Stimulated activated naive B cell treated with anti-CD40 and anti-IgM and Interleukin-4, amounts not matched to agents 10 μg/mL and 1 μg/mL and 100 μg/mL, for 72 hours (primary cell): ENCODE measurements around the gene ASB18.

Experiments
- ATAC-seq, 2 donors: fragments of 150-1000 bp; cut with Tn5 transposase; replicated peaks; 2 replicates each; pipeline ENCODE4 v1.10.0; 2021; ENCODE audit warnings: moderate library complexity in 1 of 2
- DNase-seq: peaks from one replicate; pipeline ENCODE4 v3.0.0; 2021
- H3K27ac Mint-ChIP-seq: one replicate; pipeline ENCODE4 v1.8.0; 2022; ENCODE audit warnings: mild to moderate bottlenecking, mixed read lengths
- H3K27me3 Mint-ChIP-seq, 2 donors: one replicate each; pipeline ENCODE4 v1.8.0; 2022; ENCODE audit warnings: mixed read lengths in 2 of 2
- H3K36me3 Mint-ChIP-seq, 2 donors: one replicate each; pipeline ENCODE4 v1.8.0; 2022; ENCODE audit warnings: mixed read lengths in 2 of 2, mild to moderate bottlenecking in 1 of 2
- H3K4me1 Mint-ChIP-seq, 2 donors: one replicate each; pipeline ENCODE4 v1.8.0; 2022; ENCODE audit warnings: mixed read lengths in 2 of 2, mild to moderate bottlenecking in 1 of 2
- H3K4me3 Mint-ChIP-seq, 2 donors: one replicate each; pipeline ENCODE4 v1.8.0; 2022; ENCODE audit warnings: mild to moderate bottlenecking in 2 of 2, mixed read lengths in 2 of 2, moderate library complexity in 1 of 2
- H3K9me3 Mint-ChIP-seq, 2 donors: one replicate each; pipeline ENCODE4 v1.8.0; 2022; ENCODE audit warnings: mixed read lengths in 2 of 2, mild to moderate bottlenecking in 1 of 2

ASB18 gene

DNA sequence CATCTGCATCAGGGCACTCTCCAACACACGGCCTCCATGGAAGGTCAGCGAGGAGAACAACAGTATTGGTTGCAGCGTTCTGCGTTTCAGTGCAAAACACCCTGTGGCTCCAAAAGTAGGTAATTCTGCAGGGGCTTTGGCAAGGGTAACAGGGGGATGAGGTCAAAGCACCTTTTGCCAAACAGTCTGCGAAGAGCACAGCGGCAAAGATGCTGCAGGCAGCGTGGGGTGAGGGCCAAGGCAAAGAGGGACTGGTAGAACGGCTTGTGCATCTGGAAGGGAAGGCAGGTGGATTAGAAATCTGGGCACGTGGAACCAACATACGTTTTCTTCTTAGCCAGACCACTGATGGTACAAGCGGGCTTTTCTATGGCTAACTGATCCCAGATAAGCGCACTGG is 69.4 kb downstream of the ASB18 start:
- H3K4me3 Mint-ChIP-seq, result no peak overlapping the region
- peaks cover 0 to 4% of the 10 kb centered on the region in 2 donors for H3K27me3 Mint-ChIP-seq
- no peak for DNase-seq
- H3K9me3 Mint-ChIP-seq, result no peaks in the 10 kb centered on the region
- no peaks in the 10 kb centered on the region for H3K4me1 Mint-ChIP-seq
- ATAC-seq, result no peak
- no peaks in the 10 kb centered on the region for H3K36me3 Mint-ChIP-seq
- H3K27ac Mint-ChIP-seq, result no peak overlapping the region

DNA sequence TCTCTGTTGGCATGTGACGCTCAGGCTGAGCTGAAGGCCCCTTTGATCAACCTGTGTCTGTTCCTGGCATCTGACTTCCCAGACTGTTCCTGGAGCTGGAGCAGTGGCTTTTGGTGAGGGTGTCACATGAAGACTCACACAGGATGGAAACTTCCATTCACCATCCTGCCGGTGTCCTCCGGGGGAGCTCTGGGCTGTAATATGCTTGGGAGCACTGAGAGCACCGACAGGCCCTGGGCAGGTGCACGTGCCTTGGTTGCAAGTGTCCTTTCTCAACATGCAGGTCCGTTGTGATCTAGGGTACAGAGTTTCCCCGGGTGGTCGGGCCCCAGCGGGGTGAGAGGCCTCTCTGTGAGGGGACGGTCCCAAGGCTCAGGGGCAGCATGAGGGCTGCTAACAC is 71.2 kb downstream of the ASB18 start:
- H3K4me1 Mint-ChIP-seq, result no peaks in the 10 kb centered on the region
- ATAC-seq (no peak), DNase-seq (no peak)
- H3K36me3 Mint-ChIP-seq, result no peaks in the 10 kb centered on the region
- no peaks in the 10 kb centered on the region for H3K9me3 Mint-ChIP-seq
- peaks cover 0 to 9% of the 10 kb centered on the region in 2 donors for H3K27me3 Mint-ChIP-seq
- no peak overlapping the region for H3K27ac Mint-ChIP-seq
- no peak overlapping the region for H3K4me3 Mint-ChIP-seq

DNA sequence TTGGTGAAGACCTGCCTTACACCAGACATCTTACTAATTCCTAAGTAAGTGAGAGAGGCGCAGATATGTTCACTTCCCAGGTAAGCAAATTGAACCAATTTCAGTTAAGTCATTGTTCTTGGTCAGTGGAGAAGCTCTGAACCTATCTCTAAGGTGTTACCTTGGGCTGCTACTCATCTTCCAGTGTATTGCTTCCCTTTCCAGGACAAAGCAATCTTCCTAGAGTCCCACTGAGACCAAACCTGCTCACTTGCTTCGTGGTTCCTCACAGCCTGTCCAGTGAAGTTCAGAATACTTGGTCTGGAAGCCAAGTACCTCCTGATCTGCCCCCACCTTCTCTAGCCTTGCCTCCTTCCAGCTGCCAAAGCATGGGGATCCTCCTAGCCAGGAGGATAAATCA is 73.5 kb downstream of the ASB18 start:
- H3K27ac Mint-ChIP-seq, result no peak overlapping the region
- H3K9me3 Mint-ChIP-seq, result peaks cover 0 to 3% of the 10 kb centered on the region in 2 donors
- DNase-seq (no peak), ATAC-seq (no peak)
- peaks cover 2 to 15% of the 10 kb centered on the region in 2 donors for H3K27me3 Mint-ChIP-seq
- H3K36me3 Mint-ChIP-seq, result no peaks in the 10 kb centered on the region
- H3K4me3 Mint-ChIP-seq, result no peak overlapping the region
- H3K4me1 Mint-ChIP-seq, result no peaks in the 10 kb centered on the region

DNA sequence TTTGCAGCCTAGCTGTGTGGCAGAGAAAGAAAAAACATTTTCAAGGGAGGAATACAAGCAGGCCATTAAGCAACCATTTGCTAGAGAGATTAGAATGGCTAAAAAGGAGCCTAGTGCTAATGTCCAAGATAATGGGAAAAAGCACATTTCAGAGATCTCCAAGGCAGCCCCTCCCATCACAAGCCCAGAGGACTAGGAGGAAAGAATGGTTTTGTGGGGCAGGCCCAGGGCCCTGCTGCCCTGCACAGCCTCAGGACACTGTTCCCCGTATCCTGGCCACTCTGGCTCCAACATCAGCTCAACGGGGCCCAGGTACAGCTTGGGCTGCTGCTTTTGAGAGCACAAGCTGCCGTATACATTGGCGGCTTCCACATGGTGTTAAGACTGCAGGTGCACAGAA is 79.5 kb downstream of the ASB18 start:
- DNase-seq (no peak), ATAC-seq (no peak)
- Mint-ChIP-seq H3K27me3 (peaks cover 44 to 71% of the 10 kb centered on the region in 2 donors), H3K4me3 (no peak overlapping the region), H3K9me3 (peaks cover 3 to 11% of the 10 kb centered on the region in 2 donors), H3K4me1 (peaks cover 0 to under 1% of the 10 kb centered on the region in 2 donors), H3K27ac (no peak overlapping the region), H3K36me3 (peaks cover 2% of the 10 kb centered on the region in 2 donors)

DNA sequence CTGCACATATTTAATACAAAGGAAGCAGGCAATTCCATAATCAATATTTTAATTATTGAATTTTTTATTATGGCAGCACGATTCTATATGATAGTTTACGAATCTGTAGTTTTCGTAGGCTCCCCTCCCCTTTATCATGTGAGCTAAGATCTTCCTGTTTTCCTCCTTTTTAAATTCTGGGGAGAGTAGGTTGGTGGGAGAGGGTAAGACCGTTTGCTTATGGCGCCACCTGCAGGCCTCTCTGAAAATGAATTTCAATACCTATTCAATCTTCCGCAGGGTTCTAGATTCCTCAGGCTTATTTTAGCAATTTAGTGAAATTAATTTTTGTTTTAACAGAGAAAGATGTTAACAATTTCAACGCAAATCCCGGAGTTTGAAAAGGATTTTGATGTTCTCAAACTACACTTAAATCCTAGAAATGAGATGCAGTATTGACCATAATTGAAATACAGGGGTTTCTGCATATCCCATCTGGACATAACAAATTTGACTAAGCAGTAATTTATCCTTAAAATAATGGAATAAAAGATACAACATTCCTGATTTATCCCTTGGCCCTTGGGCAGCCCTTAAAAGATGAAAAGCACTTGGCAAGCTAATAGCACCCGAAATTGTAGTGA is 83.3 kb downstream of the ASB18 start:
- ATAC-seq (no peak), DNase-seq (no peak)
- H3K27me3 Mint-ChIP-seq, result peaks cover 67 to 95% of the 10 kb centered on the region in 2 donors
- peaks cover 3% of the 10 kb centered on the region in 2 donors for H3K36me3 Mint-ChIP-seq
- peaks cover 3 to 9% of the 10 kb centered on the region in 2 donors for H3K9me3 Mint-ChIP-seq
- peak overlapping the region; percentile 53 for H3K27ac Mint-ChIP-seq
- no peak overlapping the region for H3K4me3 Mint-ChIP-seq
- peaks cover 1 to 8% of the 10 kb centered on the region in 2 donors for H3K4me1 Mint-ChIP-seq

DNA sequence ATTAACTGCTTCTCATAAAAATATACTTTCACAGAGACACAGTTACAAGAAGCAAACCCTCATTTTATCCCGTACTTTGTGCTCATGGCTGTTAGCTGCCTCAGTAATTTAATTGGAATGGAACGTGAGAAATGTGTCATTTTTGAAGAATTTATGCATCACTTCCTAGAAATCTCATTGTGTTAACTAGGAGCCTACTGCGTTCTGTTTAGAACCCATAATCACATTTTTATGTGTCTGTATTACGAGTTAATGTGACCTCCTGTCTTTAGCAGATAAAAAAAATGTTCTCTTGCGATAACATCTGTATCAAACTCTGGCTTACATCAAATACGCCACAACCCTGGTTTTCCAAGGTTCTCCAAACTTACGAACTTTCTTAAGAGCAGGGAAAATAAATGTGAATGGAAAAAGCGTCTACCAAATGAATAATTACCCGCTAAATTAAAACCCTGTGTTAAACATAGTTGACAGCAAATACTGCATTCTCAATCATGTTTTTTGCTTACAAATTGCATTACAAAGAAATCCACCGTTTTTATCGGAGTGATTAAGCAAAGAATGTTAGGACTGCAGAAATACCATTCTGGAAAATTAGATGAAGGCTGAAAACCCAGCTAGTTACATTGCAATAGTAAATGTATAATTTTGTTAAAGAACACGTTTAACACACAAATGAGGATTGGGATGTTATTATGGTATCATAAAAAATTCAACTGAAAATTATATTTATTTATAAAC is 84.0 kb downstream of the ASB18 start:
- peak overlapping the region; percentile 73 for H3K27ac Mint-ChIP-seq
- no peak for DNase-seq
- ATAC-seq, result no peak
- H3K36me3 Mint-ChIP-seq, result peaks cover 3% of the 10 kb centered on the region in 2 donors
- H3K9me3 Mint-ChIP-seq, result peaks cover 3 to 5% of the 10 kb centered on the region in 2 donors
- H3K4me3 Mint-ChIP-seq, result no peak overlapping the region
- peaks cover 68 to 95% of the 10 kb centered on the region in 2 donors for H3K27me3 Mint-ChIP-seq
- peaks cover 1 to 8% of the 10 kb centered on the region in 2 donors for H3K4me1 Mint-ChIP-seq

DNA sequence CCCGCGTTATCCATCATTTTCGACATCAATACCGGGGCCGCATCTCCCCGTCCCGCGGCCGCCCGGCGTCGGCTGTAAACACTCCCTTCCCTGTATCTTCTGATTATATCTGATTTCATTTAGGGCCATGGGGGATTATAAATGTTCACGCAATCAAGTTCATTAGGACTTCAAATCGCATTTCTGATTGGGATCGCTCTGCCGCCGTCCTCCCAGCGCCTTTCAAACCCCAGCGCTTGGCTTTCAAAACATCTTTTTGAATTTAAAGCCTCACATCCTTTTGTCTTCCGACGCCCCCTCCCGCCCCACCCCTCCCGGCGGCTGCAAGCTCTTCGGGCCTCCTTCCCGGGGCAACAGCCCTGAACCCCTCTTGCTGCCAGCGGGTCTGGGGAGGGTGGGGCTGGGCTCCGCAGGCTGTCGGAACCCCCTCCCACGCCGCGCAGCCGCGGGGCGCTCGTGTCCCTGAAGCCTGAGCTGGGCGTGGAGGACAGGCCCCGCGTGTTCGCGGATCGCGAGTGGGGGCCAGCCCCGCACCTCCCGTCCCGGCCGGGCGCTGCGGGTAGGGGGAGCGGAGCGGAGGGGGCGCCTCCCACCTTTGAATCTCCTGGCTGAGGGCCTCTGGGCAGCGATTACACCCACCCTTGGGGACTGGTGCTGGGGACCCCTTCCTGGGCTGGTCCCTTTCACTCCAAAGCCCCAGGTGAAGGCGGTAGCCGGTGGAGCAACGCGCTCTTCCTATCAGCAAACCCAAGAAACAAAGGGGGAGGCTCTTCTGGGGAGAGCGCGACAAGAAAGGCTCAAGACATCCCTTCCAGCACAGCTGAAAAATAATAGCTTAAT is 84.8 kb downstream of the ASB18 start:
- peaks cover 1 to 8% of the 10 kb centered on the region in 2 donors for H3K4me1 Mint-ChIP-seq
- peaks cover 3% of the 10 kb centered on the region in 2 donors for H3K36me3 Mint-ChIP-seq
- peak overlapping the region; percentile 89 for H3K27ac Mint-ChIP-seq
- DNase-seq (no peak), ATAC-seq (no peak)
- peaks cover 0 to 3% of the 10 kb centered on the region in 2 donors for H3K9me3 Mint-ChIP-seq
- H3K4me3 Mint-ChIP-seq, result peak overlapping the region in 1 of 2 donors; percentile 57
- H3K27me3 Mint-ChIP-seq, result peaks cover 71 to 95% of the 10 kb centered on the region in 2 donors

DNA sequence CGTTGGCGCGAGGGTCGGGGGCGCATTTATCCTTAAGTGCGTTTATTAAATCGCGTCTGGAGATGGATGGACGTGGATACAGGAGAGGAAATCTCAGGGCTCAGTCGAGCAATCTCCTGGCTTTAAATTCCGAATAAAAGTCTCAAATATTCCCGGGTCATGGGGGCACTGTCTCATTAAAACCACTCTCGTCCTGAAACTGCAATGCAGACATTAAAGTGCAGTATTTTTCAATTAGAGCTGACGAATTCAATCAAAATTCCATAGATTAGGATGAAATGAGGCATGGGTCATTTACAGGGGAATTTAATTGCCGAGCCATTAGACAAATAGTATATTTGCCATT is 85.3 kb downstream of the ASB18 start:
- Mint-ChIP-seq H3K4me3 (no peak overlapping the region), H3K27me3 (peaks cover 74 to 95% of the 10 kb centered on the region in 2 donors), H3K4me1 (peaks cover 1 to 8% of the 10 kb centered on the region in 2 donors), H3K9me3 (peaks cover 0 to 3% of the 10 kb centered on the region in 2 donors), H3K27ac (no peak overlapping the region), H3K36me3 (peaks cover 3% of the 10 kb centered on the region in 2 donors)
- ATAC-seq (no peak), DNase-seq (no peak)

DNA sequence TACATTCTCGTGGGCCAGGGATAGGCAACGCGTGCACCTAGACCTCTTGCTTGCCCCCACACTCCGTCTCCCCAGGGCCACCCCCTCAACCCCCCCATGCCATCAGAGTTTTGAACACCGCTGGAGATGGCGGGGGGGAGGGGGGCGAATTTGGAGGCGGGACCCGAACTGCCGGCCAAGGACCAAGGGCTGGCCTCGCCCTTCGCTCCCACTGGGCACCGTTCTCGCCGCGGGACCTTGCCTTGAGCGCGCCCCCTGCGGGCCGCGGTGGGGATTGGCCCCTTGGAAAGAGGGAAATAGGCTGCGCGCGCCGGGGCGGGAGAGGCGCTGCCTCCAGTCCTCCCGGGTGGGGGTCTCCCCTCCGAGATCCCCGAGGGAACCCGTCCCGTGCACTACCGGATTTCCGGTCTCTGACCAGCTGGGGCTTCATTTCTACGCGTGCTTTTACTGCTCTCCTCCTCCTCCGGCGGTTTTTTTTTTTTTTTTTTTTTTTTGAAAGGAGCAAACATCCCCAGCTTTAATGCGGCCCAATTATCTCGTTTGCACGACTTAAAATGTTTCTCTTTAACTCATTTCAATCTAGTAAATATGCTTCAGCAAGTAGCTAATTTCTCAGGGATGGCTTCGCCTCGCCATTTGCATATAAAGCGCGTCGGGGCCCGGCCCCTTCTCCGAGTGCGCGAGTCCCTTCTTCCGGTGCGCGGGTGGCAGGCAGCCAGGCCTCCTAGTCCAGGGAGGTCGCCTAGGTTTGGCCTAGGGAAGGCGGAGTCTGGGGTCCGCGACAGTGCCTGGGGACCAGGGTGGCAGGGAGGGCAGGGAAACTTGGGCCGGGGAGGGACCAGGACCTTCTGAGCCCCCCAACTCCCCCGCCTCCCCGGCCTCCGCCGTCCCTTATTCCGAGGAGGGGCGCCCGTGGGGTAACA is 86.0 kb downstream of the ASB18 start:
- H3K4me3 Mint-ChIP-seq, result peak overlapping the region; percentile 32 to 59
- peaks cover 0 to 3% of the 10 kb centered on the region in 2 donors for H3K9me3 Mint-ChIP-seq
- ATAC-seq (no peak), DNase-seq (no peak)
- peak overlapping the region; percentile 65 for H3K27ac Mint-ChIP-seq
- H3K4me1 Mint-ChIP-seq, result peaks cover 1 to 8% of the 10 kb centered on the region in 2 donors
- peaks cover 3% of the 10 kb centered on the region in 2 donors for H3K36me3 Mint-ChIP-seq
- peaks cover 71 to 95% of the 10 kb centered on the region in 2 donors for H3K27me3 Mint-ChIP-seq

DNA sequence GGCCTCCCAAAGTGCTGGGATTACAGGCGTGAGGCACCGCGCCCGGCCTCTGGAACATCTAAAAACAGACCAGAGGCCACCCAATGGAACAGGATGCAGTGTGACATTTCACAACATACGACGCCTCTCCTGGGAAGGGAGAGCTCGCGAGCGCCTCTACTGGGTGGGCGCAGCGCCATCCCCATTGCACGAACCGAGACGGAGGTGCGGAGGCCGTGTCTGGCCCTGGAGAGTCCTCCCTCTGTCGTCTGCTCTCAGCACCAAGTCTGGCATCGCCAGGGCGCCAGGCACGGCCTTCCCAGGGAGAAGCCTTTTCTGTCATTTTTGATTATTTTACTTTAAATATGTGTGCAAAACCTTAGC is 86.6 kb downstream of the ASB18 start:
- H3K4me1 Mint-ChIP-seq, result peaks cover 1 to 8% of the 10 kb centered on the region in 2 donors
- H3K36me3 Mint-ChIP-seq, result peaks cover 3% of the 10 kb centered on the region in 2 donors
- H3K9me3 Mint-ChIP-seq, result peaks cover 0 to 3% of the 10 kb centered on the region in 2 donors
- H3K27me3 Mint-ChIP-seq, result peaks cover 68 to 95% of the 10 kb centered on the region in 2 donors
- no peak for ATAC-seq
- DNase-seq, result no peak
- H3K27ac Mint-ChIP-seq, result peak overlapping the region; percentile 14
- H3K4me3 Mint-ChIP-seq, result no peak overlapping the region

DNA sequence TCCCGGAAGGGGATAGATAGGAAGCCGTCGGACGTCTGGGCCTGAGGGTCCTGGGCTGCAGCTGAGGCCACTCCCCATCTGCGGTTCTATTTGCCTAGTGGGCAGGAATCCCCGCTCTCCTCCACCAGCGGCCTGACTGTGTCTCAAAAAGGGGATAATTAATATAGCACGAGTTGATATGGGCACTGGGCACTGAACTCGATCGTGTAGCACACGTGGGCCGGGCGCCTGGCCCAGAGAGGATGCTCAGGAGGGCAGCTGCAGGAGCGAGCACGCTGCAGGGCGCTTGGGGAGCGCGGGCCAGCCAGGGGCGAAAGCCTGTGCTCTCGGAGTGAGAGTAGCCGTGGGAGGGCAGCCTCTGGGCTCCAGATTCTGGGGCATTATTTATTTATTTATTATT is 87.3 kb downstream of the ASB18 start:
- no peak overlapping the region for H3K27ac Mint-ChIP-seq
- H3K36me3 Mint-ChIP-seq, result peaks cover 3% of the 10 kb centered on the region in 2 donors
- H3K27me3 Mint-ChIP-seq, result peaks cover 71 to 92% of the 10 kb centered on the region in 2 donors
- no peak overlapping the region for H3K4me3 Mint-ChIP-seq
- DNase-seq (no peak), ATAC-seq (no peak)
- H3K4me1 Mint-ChIP-seq, result peaks cover 1 to 8% of the 10 kb centered on the region in 2 donors
- peaks cover 0 to 3% of the 10 kb centered on the region in 2 donors for H3K9me3 Mint-ChIP-seq

DNA sequence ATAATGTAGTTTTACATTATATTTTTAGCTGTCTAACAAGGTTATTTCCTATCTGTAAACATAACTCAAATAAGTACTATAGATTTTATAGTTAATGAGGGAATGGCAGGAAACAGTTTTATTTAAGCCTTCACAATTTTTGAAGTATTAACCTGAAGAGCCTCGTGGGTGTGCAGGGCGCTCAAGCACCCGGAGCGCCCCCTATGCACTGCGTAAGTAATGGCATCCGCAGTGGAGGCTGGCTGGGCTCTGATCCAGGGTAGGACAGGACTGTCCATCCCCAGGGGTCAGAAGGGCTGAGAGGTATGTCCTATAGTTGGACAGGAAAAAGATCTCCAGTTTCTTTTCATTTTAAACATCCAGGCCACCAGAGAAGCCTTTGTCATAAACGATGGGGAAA is 87.8 kb downstream of the ASB18 start:
- no peak overlapping the region for H3K27ac Mint-ChIP-seq
- DNase-seq (no peak), ATAC-seq (peak in 1 of 2 donors; percentile 38)

DNA sequence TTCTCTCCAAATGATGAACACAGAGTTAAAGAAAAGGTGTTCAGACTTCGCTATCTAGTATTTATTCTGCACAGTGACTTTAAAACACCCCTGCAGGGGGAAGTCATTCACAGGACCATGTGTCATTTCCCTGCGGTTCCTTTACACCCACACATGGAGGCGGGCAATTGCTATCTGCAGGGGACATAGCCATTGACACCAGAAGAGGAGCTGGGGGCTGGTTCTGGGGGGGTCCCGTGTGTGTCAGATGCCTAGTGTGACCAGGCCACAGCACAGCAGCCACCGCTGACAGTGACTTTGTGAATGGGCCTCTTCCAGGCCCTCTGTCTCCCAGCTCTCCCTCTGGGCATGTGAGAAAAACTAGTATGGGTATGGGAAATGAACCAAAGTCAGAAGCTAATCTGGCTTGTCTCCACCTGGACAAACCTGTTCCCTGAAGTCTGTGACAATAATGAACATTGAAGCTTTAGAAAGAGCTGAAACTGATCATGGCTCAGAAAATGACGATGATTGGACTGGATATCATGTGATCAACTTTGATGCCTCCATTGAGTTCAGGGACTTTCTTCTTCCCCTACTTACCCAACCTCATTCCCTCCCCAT is 88.6 kb downstream of the ASB18 start:
- Mint-ChIP-seq H3K4me3 (no peak overlapping the region), H3K4me1 (peaks cover 1 to 8% of the 10 kb centered on the region in 2 donors), H3K36me3 (peaks cover 1 to 3% of the 10 kb centered on the region in 2 donors), H3K9me3 (peaks cover 0 to 3% of the 10 kb centered on the region in 2 donors), H3K27me3 (peaks cover 69 to 92% of the 10 kb centered on the region in 2 donors), H3K27ac (no peak overlapping the region)
- no peak for DNase-seq
- no peak for ATAC-seq

More for the DNA sequence above, 87.8 kb downstream of the ASB18 start:
- Mint-ChIP-seq H3K36me3 (peaks cover 3% of the 10 kb centered on the region in 2 donors), H3K9me3 (peaks cover 0 to 3% of the 10 kb centered on the region in 2 donors), H3K4me3 (no peak overlapping the region), H3K4me1 (peaks cover 1 to 8% of the 10 kb centered on the region in 2 donors), H3K27me3 (peaks cover 71 to 92% of the 10 kb centered on the region in 2 donors)
